Stimulated activated memory B cell treated with anti-CD40 and anti-IgM and Interleukin-4, amounts not matched to agents 10 μg/mL and 1 μg/mL and 100 μg/mL, for 72 hours (primary cell): Measurements from ENCODE around the gene EPSTI1.
"Not testable (repeated sequence)": the region's sequence is repeated elsewhere in the genome, so short reads cannot be mapped to it uniquely, and the experiment has no call there.

Experiments used
- ATAC-seq: fragments of 150-1000 bp; cut with Tn5 transposase; 2 replicates; pipeline ENCODE4 v1.10.0; 2021
- H3K27ac Mint-ChIP-seq: one replicate; pipeline ENCODE4 v1.8.0; 2022; ENCODE audit warnings: mild to moderate bottlenecking, mixed read lengths
- H3K27me3 Mint-ChIP-seq: one replicate; pipeline ENCODE4 v1.8.0; 2022; ENCODE audit warnings: mixed read lengths
- H3K36me3 Mint-ChIP-seq: one replicate; pipeline ENCODE4 v1.8.0; 2022; ENCODE audit warnings: mixed read lengths
- H3K4me1 Mint-ChIP-seq: one replicate; pipeline ENCODE4 v1.8.0; 2022; ENCODE audit warnings: mixed read lengths
- H3K4me3 Mint-ChIP-seq: one replicate; pipeline ENCODE4 v1.8.0; 2022; ENCODE audit warnings: mild to moderate bottlenecking, moderate library complexity, mixed read lengths
- H3K9me3 Mint-ChIP-seq: one replicate; pipeline ENCODE4 v1.8.0; 2022; ENCODE audit warnings: mixed read lengths

The EPSTI1 gene, protein sequence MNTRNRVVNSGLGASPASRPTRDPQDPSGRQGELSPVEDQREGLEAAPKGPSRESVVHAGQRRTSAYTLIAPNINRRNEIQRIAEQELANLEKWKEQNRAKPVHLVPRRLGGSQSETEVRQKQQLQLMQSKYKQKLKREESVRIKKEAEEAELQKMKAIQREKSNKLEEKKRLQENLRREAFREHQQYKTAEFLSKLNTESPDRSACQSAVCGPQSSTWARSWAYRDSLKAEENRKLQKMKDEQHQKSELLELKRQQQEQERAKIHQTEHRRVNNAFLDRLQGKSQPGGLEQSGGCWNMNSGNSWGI

GRCh38 chr13:42991898-42992763 lies at the start of gene EPSTI1:
Gene EPSTI1 (minus strand): TSS chr13:42992241. CDS start chr13:42992165, 76 bp downstream.
- Mint-ChIP-seq H3K9me3 (no peaks in the 10 kb centered on the region), H3K4me3 (peak within 1 kb of the TSS; percentile 98), H3K4me1 (peaks cover 46% of the 10 kb centered on the region), H3K36me3 (no peaks in the 10 kb centered on the region), H3K27me3 (no peaks in the 10 kb centered on the region), H3K27ac (peak within 1 kb of the TSS; percentile 100)
- ATAC-seq, result peak; percentile 93

- peak; percentile 77 for ATAC-seq
- Mint-ChIP-seq H3K4me1 (peaks cover 73% of the 10 kb centered on the region), H3K27ac (peak overlapping the region; percentile 98), H3K36me3 (peaks cover 24% of the 10 kb centered on the region), H3K4me3 (no peak overlapping the region), H3K27me3 (no peaks in the 10 kb centered on the region), H3K9me3 (no peaks in the 10 kb centered on the region)
Observed at GRCh38 chr13:43041369-43041921, 49.4 kb upstream of the EPSTI1 start.

GRCh38 chr13:43040581-43041368 lies 48.7 kb upstream of the EPSTI1 start:
- not testable (repeated sequence) for H3K4me3 Mint-ChIP-seq, H3K9me3 Mint-ChIP-seq, ATAC-seq, H3K27me3 Mint-ChIP-seq
- Mint-ChIP-seq H3K36me3 (peaks cover 25% of the 10 kb centered on the region), H3K4me1 (peaks cover 66% of the 10 kb centered on the region), H3K27ac (peak overlapping the region; percentile 98)

GRCh38 chr13:43039966-43040365 lies 47.9 kb upstream of the EPSTI1 start:
- Mint-ChIP-seq H3K4me1 (peaks cover 62% of the 10 kb centered on the region), H3K4me3 (no peak overlapping the region), H3K36me3 (peaks cover 28% of the 10 kb centered on the region), H3K27me3 (no peaks in the 10 kb centered on the region), H3K27ac (peak overlapping the region; percentile 98), H3K9me3 (no peaks in the 10 kb centered on the region)
- ATAC-seq, result no peak

DNA sequence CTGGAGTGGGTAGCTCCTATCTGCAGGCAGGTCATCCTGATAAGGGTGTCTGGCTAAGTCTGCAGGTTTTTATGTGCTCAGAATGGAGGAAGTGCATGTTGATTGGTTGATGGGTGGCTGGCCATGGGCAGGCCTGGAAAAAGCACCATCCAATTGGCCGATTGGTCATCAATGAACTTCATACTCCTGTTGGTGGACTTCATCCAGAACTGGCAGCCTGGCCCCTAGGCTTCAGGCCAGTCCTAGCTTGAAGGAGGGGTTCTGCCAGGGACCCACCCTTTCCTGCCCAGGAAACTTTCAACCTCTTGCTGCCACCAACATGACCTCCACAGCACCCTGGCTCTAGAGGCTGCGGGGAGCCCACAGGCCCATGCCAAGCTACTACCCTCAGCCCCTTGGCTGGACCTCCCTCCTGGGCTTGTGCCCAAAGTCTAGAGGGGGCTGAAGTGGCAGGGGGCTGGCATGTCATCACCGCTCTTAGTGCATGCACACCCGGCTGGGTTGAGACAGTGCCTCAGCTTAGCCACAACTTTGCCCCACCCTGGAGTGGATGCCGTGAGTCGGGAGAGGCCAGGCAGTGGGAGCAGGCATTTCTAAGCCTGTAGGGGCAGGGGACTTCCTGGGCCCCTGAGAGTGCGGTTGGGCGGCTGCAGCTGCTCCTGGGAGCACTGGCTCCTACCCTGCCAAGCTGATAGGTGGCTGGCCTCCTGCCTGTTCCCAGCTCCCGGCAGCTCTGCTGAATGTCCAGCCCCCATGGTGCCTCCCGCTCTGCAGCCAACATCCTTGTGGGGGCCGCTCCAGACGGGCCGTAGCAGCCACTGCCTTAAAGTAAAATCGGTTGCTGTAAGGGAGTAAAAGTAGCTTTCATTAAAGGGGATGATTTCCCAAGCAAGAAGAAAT lies 44.6 kb upstream of the EPSTI1 start:
- no peak overlapping the region for H3K27ac Mint-ChIP-seq
- H3K27me3 Mint-ChIP-seq, result no peaks in the 10 kb centered on the region
- peaks cover 48% of the 10 kb centered on the region for H3K36me3 Mint-ChIP-seq
- H3K4me3 Mint-ChIP-seq, result no peak overlapping the region
- H3K4me1 Mint-ChIP-seq, result peaks cover 40% of the 10 kb centered on the region
- no peaks in the 10 kb centered on the region for H3K9me3 Mint-ChIP-seq
- ATAC-seq, result no peak

GRCh38 chr13:43033038-43033437 lies 41.0 kb upstream of the EPSTI1 start:
- Mint-ChIP-seq H3K36me3 (peaks cover 58% of the 10 kb centered on the region), H3K27ac (no peak overlapping the region), H3K4me1 (peaks cover 36% of the 10 kb centered on the region), H3K9me3 (no peaks in the 10 kb centered on the region), H3K27me3 (no peaks in the 10 kb centered on the region), H3K4me3 (no peak overlapping the region)
- no peak for ATAC-seq

DNA sequence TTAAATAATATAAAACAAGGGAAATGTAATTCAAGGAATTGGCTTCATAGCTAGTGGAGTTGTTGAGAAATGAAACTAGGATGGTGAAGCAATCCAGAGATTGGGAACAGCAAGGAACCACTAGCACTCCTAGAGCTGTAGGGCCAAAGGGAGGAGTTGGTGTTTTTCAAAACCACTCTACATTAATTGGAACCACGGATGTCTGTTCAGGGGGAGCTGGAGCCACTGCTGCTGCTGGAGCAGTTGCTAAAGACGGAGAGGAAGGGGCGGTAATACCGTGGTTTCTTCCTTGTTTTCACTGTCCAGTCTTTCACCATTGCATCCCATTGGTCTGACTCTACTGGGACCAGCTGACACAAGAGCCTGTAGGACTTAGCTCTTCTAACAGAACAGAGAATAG lies 39.8 kb upstream of the EPSTI1 start:
- Mint-ChIP-seq H3K36me3 (peaks cover 56% of the 10 kb centered on the region), H3K9me3 (no peaks in the 10 kb centered on the region), H3K27me3 (no peaks in the 10 kb centered on the region), H3K4me3 (no peak overlapping the region), H3K4me1 (peaks cover 38% of the 10 kb centered on the region), H3K27ac (no peak overlapping the region)
- no peak for ATAC-seq

- H3K27ac Mint-ChIP-seq, result peak overlapping the region; percentile 30
- H3K27me3 Mint-ChIP-seq, result no peaks in the 10 kb centered on the region
- ATAC-seq, result peak; percentile 87
- H3K4me3 Mint-ChIP-seq, result peak overlapping the region; percentile 12
- peaks cover 51% of the 10 kb centered on the region for H3K36me3 Mint-ChIP-seq
- H3K9me3 Mint-ChIP-seq, result no peaks in the 10 kb centered on the region
- peaks cover 41% of the 10 kb centered on the region for H3K4me1 Mint-ChIP-seq
Observed at GRCh38 chr13:43030548-43030947, 38.5 kb upstream of the EPSTI1 start.

DNA sequence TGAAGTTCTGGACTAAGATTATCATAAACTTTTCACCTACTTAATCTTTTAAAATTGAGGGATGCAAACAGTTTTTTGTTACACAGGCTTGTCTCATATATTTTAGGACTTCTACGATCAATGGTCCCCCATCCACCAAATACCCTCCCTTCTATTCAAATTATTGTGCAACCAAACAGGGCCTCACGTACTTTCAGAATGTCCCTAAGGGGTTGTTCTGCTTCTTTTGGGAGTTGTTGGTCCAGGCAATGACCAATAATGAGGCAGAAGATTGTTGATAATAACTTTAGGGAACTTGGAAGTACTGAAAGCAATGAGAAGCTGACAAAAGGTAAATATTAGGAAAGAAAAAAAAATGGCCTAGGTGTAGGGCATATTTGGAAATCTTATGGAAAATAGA lies 34.2 kb upstream of the EPSTI1 start:
- Mint-ChIP-seq H3K4me1 (peaks cover 47% of the 10 kb centered on the region), H3K27ac (no peak overlapping the region), H3K4me3 (no peak overlapping the region), H3K36me3 (peaks cover 22% of the 10 kb centered on the region), H3K27me3 (no peaks in the 10 kb centered on the region), H3K9me3 (no peaks in the 10 kb centered on the region)
- ATAC-seq, result no peak

DNA sequence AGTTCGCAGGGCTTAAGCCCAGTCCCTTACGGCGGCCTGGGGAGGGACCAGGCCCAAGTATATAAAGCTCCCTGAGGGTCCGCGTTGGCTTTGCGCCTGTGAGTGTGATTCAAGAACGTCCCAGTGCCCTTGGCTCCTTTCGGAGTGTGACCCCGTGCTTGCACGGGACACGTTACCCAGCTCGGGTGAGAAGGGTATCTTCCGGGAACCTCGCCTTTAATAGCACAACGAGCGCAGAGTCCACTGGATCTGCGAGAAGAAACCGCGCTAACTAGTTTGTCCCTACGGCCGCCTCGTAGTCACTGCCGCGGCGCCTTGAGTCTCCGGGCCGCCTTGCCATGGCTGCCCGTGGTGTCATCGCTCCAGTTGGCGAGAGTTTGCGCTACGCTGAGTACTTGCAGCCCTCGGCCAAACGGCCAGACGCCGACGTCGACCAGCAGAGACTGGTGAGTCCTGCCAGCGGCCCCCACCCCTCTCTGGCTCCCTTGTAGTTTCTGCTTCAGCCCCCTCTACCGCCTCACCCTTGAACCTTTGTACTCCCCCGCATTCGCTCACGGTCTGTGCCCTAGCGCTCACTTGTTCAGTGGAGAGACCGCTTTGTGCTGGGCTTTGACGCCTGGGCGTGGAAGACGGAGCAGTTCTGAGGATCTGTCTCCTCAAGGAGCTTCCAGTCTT lies 31.4 kb upstream of the EPSTI1 start, which contains the start of gene DNAJC15:
DNAJC15 (plus strand) TSS at position 298 of the 675 bp plus-strand sequence; CDS start at position 339, 41 bp downstream.
- peak; percentile 91 for ATAC-seq
- Mint-ChIP-seq H3K4me3 (peak within 1 kb of the TSS; percentile 95), H3K27me3 (no peaks in the 10 kb centered on the region), H3K36me3 (peaks cover 6% of the 10 kb centered on the region), H3K4me1 (peaks cover 30% of the 10 kb centered on the region), H3K27ac (peak within 1 kb of the TSS; percentile 98), H3K9me3 (no peaks in the 10 kb centered on the region)

DNA sequence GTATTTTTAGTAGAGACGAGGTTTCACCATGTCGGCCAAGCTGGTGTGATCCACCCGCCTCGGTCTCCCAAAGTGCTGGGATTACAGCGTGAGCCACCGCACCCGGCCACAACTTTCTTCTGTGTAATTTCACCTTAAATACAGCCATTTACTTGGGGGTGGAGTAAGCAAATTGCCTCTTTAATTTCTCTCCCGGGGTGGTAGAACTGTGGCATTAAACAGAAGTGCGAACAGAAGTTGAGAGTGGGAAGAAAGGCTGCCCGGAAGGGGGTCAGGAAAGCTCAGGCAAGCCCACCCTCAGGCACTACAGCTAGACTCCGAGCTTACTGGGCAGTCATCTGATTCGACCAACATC lies 30.9 kb upstream of the EPSTI1 start:
- Mint-ChIP-seq H3K9me3 (no peaks in the 10 kb centered on the region), H3K4me3 (peak overlapping the region; percentile 95), H3K36me3 (peaks cover under 1% of the 10 kb centered on the region), H3K27ac (peak overlapping the region; percentile 98), H3K27me3 (no peaks in the 10 kb centered on the region), H3K4me1 (peaks cover 24% of the 10 kb centered on the region)
- ATAC-seq, result no peak

DNA sequence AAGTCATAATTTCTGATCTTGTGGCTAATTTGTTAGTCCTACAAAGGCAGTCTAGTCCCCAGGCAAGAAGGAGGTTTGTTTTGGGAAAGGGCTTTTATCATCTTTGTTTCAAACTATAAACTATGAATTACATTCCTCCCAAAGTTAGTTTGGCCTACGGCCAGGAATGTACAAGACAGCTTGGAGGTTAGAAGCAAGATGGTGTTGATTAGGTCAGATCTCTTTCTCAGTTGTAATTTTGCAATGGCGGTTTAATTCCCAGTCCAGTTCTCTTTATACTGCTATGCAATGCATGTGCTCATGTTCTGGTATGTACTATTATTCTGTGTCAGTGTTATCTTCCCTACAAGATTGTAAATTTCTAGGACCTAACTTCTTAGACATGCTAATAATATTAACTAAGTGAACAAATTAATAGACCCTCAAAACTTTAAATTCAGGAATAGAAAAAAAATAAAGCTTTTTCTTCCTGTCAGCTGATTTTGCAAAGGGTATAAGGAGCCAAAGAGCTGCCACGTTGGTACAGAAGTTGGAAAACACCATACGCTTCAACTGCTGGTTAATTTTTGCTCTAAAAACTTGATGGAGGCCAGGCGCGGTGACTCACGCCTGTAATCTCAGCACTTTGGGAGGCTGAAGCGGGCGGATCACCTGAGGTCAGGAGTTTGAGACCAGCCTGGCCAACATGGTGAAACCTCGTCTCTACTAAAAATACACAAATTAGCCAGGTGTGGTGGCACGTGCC lies 30.1 kb upstream of the EPSTI1 start:
- Mint-ChIP-seq H3K4me1 (peaks cover 24% of the 10 kb centered on the region), H3K27ac (no peak overlapping the region), H3K9me3 (no peaks in the 10 kb centered on the region), H3K27me3 (no peaks in the 10 kb centered on the region), H3K36me3 (no peaks in the 10 kb centered on the region), H3K4me3 (no peak overlapping the region)
- ATAC-seq, result no peak

DNA sequence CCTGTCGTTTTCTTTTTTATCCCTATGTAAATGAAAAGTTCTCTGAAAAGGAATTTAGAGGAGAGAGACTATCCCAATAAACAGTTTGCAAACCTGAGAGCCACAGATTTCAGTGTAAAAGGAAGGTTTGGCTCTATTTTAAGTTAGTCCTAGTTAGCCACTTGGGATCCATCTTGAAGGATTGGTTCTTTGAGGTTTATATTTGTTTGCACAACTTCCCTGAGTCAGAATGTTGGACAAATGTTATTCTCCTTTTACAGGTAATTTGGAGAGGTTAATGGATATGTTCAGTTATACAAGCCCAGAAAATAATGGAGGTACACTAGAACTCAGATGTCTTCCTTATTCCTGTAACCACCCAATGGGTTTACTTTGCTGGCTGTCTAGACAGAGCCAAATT lies 28.8 kb upstream of the EPSTI1 start:
- H3K9me3 Mint-ChIP-seq, result no peaks in the 10 kb centered on the region
- no peak overlapping the region for H3K4me3 Mint-ChIP-seq
- ATAC-seq, result no peak
- H3K27ac Mint-ChIP-seq, result no peak overlapping the region
- H3K27me3 Mint-ChIP-seq, result no peaks in the 10 kb centered on the region
- no peaks in the 10 kb centered on the region for H3K36me3 Mint-ChIP-seq
- peaks cover 24% of the 10 kb centered on the region for H3K4me1 Mint-ChIP-seq
